Cardiac muscle cell (in vitro differentiated cells and primary cell): Measurements from ENCODE around the gene IYD. TPM values are rescaled to one million over a fixed set of nuclear protein-coding genes. Genes with fewer than 3 reads are reported as not detected.

Source experiments
- DNase-seq, 2 donors: peaks; one replicate each; pipeline versions ENCODE4 v3.0.0 to v3.0.0-alpha.2; 2010 to 2017; ENCODE audit warnings: low read depth in 1 of 2, low spot score in 1 of 2
- H3K27ac ChIP-seq: fragments of 200-600 bp; sonication (generic); 2 replicates; pipeline ENCODE4 v1.5.1; 2016
- H3K27me3 ChIP-seq: fragments of 200-600 bp; sonication (generic); 2 replicates; pipeline ENCODE4 v1.6.0; 2016; ENCODE audit warnings: control low read depth
- H3K36me3 ChIP-seq: fragments of 200-600 bp; sonication (generic); 2 replicates; pipeline ENCODE4 v1.5.1; 2016; ENCODE audit warnings: control low read depth
- H3K4me1 ChIP-seq: fragments of 200-600 bp; sonication (generic); 2 replicates; pipeline ENCODE4 v1.8.1; 2017; ENCODE audit warnings: low read depth, mild to moderate bottlenecking, mixed run types
- H3K4me3 ChIP-seq: fragments of 200-600 bp; sonication (generic); 2 replicates; pipeline ENCODE4 v1.5.1; 2016; ENCODE audit warnings: mild to moderate bottlenecking
- H3K9me3 ChIP-seq: fragments of 200-600 bp; sonication (generic); 2 replicates; pipeline ENCODE4 v1.5.1; 2017; ENCODE audit warnings: low read depth, mild to moderate bottlenecking, control low read depth
- polyA plus RNA-seq: library from polyadenylated mRNA; unstranded; fragments of >200 nt; fragmentation: Nextera tagmentation; extraction: Ambion mirVana; gene quantifications from 2 replicates; pipeline ENCODE4 v1.2.1, GENCODE V29; 2016
- total RNA-seq: library from RNA; depleted of rRNA; stranded (reverse); fragments of >200 nt; gene quantifications from 2 replicates; pipeline ENCODE4 v1.2.3, GENCODE V29; 2016
- TF ChIP-seq, protein P1 (sequence below): IDR thresholded peaks from 2 replicates; pipeline ENCODE4 v1.5.1; 2012; ENCODE audit warnings: low read depth, mild to moderate bottlenecking, low read length

IYD gene
- total and polyA plus RNA-seq, 2 experiments from 2014 or later = not detected

- Histone ChIP-seq H3K27me3 (peaks cover 26% of the 10 kb centered on the region), H3K4me1 (no peaks in the 10 kb centered on the region), H3K27ac (no peak overlapping the region), H3K9me3 (no peaks in the 10 kb centered on the region), H3K4me3 (no peak overlapping the region), H3K36me3 (no peaks in the 10 kb centered on the region)
- TF ChIP-seq, protein P1, sequence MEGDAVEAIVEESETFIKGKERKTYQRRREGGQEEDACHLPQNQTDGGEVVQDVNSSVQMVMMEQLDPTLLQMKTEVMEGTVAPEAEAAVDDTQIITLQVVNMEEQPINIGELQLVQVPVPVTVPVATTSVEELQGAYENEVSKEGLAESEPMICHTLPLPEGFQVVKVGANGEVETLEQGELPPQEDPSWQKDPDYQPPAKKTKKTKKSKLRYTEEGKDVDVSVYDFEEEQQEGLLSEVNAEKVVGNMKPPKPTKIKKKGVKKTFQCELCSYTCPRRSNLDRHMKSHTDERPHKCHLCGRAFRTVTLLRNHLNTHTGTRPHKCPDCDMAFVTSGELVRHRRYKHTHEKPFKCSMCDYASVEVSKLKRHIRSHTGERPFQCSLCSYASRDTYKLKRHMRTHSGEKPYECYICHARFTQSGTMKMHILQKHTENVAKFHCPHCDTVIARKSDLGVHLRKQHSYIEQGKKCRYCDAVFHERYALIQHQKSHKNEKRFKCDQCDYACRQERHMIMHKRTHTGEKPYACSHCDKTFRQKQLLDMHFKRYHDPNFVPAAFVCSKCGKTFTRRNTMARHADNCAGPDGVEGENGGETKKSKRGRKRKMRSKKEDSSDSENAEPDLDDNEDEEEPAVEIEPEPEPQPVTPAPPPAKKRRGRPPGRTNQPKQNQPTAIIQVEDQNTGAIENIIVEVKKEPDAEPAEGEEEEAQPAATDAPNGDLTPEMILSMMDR = no peak
- peak in 1 of 2 donors; percentile 52 for DNase-seq
These were observed 23.1 kb downstream of the IYD start for GRCh38 chr6:150391890-150392289.

- Histone ChIP-seq H3K4me1 (no peaks in the 10 kb centered on the region), H3K9me3 (no peaks in the 10 kb centered on the region), H3K36me3 (no peaks in the 10 kb centered on the region), H3K4me3 (no peak overlapping the region), H3K27me3 (peaks cover 26% of the 10 kb centered on the region), H3K27ac (no peak overlapping the region)
- TF ChIP-seq, protein P1 = no peak
- DNase-seq = no peak
These were observed 23.8 kb downstream of the IYD start for GRCh38 chr6:150392452-150393220.

DNA sequence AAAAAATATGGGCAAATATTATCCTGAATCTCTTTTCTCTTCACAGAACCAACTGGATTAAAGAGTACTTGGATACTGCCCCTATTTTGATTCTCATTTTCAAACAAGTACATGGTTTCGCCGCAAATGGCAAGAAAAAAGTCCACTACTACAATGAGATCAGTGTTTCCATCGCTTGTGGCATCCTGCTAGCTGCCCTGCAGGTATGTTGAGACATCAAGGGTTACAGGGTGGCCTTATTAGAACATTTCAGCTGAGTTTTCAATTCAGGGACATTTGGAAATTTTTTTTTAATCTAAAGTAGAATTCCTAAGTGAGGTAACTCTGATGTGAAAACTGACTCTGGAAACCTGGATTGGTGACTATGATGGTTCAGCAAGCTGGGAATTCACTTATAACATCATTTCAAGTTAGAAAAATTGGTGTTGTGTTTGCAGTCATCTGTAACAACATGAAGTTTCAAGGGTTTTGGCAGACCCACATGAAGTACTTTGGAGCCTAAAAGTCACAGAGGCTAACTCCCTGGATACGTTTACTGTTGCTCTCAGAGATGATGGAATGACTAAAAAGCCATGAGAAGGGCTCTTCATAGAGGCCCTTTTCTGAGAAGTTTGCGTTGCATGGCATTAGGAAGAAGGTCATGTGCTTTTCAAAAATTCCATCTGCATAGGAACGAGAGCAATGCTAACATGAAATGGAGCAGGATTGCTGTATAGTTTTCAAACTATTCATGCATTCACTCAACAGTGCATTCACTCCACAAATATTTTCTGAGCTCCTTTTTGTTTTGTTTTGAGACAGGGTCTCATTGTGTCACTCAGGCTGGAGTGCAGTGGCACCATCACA is 25.5 kb downstream of the IYD start:
- DNase-seq = no peak
- no peaks in the 10 kb centered on the region for H3K36me3 ChIP-seq
- TF ChIP-seq, protein P1 = no peak
- no peaks in the 10 kb centered on the region for H3K9me3 ChIP-seq
- no peak overlapping the region for H3K27ac ChIP-seq
- peaks cover 26% of the 10 kb centered on the region for H3K27me3 ChIP-seq
- H3K4me3 ChIP-seq = no peak overlapping the region
- H3K4me1 ChIP-seq = no peaks in the 10 kb centered on the region

DNA sequence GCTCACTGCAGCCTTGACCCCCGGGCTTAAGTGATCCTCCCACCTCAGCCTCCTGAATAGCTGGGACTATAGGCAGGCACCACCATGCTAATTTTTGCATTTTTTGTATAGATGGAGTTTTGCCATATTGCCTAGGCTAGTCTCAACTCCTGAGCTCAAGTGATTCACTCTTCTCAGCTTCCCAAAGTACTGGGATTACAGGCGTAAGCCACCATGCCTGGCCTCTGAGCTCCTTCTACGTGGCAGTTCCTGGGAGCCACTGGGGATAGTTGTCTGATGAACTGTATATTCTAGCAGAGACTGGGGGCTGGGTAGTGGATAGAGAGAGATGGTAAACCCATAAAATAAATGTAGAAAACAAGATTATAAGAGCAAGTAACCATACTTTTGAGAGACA is 26.1 kb downstream of the IYD start:
- no peak overlapping the region for H3K4me3 ChIP-seq
- peaks cover 26% of the 10 kb centered on the region for H3K27me3 ChIP-seq
- no peaks in the 10 kb centered on the region for H3K9me3 ChIP-seq
- TF ChIP-seq, protein P1 = no peak
- no peak overlapping the region for H3K27ac ChIP-seq
- no peaks in the 10 kb centered on the region for H3K4me1 ChIP-seq
- DNase-seq = no peak
- H3K36me3 ChIP-seq = no peaks in the 10 kb centered on the region

DNA sequence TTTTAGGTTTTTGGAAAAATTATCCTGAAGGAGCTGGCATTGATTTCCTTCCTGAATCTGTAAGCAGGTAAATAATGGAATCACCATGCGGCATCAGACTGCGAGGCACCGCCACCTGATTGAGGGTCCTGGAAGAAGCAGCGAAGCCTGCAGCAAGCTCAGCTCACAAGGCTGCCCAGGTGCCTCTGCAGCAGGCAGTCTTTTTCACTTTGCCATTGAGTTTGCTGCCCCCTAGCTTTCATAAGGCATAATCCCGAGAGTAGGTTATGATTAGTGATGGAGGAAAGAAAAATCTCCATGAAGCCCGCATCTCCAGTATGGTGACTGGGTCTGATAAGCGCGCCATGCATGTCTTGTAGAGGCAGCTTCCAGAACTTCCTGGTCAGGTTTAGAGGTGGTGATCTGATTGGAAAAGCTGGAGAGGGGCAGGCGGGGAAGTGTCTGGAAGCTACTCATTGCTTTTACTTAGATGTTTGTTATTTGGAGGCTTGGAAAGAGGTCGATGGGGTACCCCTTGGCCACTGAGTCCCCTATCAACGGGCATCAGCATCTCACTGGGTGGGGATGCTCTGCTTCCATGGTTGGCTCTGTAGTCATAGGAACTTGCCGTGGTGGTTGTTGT is 26.7 kb downstream of the IYD start:
- no peaks in the 10 kb centered on the region for H3K36me3 ChIP-seq
- TF ChIP-seq, protein P1 = peak; percentile 79
- H3K9me3 ChIP-seq = no peaks in the 10 kb centered on the region
- H3K4me1 ChIP-seq = no peaks in the 10 kb centered on the region
- no peak overlapping the region for H3K27ac ChIP-seq
- H3K27me3 ChIP-seq = peaks cover 26% of the 10 kb centered on the region
- H3K4me3 ChIP-seq = no peak overlapping the region
- peak; percentile 68 to 82 for DNase-seq
